IPS DF 19.7 (cell line): ENCODE data around the gene NTHL1.

Experiments
- DNase-seq: peaks from one replicate; pipeline ENCODE4 v3.0.0-alpha.2; 2013; ENCODE audit warnings: low read depth, low spot score

Gene NTHL1

GRCh38 chr16:2008631-2009163, 38.9 kb downstream of the NTHL1 start:
- DNase-seq: no peak

GRCh38 chr16:2008009-2008526, 39.6 kb downstream of the NTHL1 start:
- no peak for DNase-seq

GRCh38 chr16:2007081-2007836, 40.4 kb downstream of the NTHL1 start:
- no peak for DNase-seq

GRCh38 chr16:2006317-2006716, 41.3 kb downstream of the NTHL1 start:
- no peak for DNase-seq

- DNase-seq: no peak
Observed at GRCh38 chr16:2005646-2006045, 42.0 kb downstream of the NTHL1 start.

DNA sequence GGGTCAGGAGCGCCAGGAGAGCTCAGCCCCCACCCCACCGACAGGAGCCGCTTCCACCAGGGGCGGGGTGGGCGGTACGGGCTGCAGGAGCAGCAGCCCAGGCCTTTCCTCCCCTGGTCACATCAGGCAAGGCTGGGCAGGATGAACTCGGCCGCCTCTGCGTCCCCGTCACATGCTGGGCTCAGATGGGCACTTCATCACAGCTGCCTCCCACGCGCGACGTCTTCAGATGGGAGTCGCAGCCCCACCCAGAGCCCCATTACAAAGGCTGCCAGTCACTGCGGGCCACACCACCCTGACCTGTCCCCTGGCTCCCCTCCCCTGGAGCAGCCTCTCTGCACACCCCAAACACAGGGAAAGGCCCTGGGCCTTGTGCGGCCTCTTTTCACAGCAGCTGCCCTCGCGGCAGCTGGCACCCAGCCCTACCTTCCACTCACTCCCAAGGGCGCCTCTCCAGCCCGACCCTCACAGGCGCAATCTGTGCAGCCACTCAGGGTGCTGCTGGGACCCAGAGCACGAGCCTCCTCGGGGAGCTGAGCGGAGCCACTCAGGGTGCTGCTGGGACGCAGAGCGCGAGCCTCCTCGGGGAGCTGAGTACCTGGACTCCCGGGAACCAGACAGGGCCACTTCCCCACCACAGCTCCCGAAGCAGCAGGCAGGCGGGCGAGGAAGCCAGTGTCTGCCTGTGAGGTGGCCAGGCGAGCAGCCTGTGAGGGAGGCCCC, 42.7 kb downstream of the NTHL1 start:
- DNase-seq: no peak

GRCh38 chr16:2003827-2004641, 43.6 kb downstream of the NTHL1 start:
- DNase-seq: peak; percentile 90

DNA sequence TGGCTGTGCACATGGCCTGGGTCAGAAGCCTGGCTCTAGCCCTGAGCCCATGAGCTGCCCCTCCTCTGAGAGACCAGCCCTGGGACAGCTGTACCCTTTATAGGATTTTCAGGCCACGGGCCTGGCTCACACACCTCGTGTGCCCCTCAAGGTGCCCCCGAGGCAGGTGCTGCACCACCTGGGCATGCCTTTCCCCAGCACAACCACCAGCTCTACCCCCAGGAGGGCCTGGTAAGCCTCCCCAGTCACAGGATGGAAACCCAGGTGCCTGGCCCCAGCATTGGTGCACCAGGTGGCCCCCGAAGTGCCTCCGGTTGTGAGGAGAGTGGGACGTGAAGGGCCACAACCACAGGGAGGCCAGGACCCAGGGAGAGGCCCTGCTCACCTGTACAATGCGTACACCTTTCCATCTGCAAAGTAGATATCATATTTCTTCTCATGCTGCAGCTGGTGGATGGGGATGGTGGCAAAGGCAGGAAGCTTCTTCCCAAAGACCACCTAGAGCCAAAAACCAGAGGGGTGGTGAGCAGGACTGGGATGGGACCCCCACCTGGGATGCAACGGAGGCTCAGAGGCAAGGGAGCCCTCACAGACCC, 44.3 kb downstream of the NTHL1 start:
- DNase-seq: no peak

GRCh38 chr16:2002406-2003230, 45.0 kb downstream of the NTHL1 start:
- DNase-seq: no peak

- no peak for DNase-seq
Observed at GRCh38 chr16:2001456-2002355, 45.9 kb downstream of the NTHL1 start.

DNA sequence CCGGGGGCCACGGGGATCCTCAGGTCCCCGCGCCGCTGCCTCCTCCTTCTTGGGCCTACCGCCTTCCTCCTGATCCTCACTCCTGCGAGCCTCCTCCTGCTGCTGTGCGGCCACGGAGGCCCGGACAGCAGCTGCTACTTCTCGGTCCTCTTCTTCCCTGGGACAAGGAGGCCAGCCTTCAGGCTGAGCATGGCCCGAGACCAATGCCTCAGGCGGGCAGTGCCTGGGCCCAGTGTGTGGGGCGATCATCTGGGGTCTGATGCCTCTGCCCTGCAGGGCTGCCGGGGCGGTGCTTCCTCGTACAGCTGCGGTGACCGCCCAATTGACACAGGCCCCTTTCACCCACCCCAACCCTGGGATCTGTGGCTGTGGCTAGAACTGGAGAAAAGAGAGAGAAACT, 46.6 kb downstream of the NTHL1 start:
- no peak for DNase-seq

GRCh38 chr16:1999866-2000514, 47.6 kb downstream of the NTHL1 start:
- no peak for DNase-seq

GRCh38 chr16:1998852-1999801, 48.5 kb downstream of the NTHL1 start:
- no peak for DNase-seq

DNA sequence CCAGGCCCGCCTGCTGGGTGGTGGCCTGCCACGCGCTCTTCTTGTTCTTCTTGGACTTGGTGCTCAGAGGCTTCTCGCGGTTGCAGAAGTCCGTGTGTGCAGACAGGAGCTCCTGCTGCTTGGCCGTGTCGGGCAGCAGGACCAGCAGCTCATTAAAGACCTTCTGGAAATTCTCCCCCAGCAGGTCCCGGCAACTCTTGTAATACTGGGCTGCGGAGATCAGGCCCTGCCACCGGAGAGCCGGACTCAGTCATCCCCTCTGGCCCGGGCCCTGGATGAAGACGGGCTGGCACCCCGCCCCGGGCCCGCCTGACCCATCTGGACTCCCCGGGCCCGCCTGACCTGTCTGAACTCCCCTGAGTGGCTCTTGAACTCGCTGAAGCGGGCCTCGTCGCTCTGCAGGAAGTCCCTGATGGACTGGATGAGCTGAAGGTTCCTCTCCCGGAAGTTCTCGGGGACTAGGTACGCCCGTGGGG, 49.2 kb downstream of the NTHL1 start:
- DNase-seq: no peak

DNA sequence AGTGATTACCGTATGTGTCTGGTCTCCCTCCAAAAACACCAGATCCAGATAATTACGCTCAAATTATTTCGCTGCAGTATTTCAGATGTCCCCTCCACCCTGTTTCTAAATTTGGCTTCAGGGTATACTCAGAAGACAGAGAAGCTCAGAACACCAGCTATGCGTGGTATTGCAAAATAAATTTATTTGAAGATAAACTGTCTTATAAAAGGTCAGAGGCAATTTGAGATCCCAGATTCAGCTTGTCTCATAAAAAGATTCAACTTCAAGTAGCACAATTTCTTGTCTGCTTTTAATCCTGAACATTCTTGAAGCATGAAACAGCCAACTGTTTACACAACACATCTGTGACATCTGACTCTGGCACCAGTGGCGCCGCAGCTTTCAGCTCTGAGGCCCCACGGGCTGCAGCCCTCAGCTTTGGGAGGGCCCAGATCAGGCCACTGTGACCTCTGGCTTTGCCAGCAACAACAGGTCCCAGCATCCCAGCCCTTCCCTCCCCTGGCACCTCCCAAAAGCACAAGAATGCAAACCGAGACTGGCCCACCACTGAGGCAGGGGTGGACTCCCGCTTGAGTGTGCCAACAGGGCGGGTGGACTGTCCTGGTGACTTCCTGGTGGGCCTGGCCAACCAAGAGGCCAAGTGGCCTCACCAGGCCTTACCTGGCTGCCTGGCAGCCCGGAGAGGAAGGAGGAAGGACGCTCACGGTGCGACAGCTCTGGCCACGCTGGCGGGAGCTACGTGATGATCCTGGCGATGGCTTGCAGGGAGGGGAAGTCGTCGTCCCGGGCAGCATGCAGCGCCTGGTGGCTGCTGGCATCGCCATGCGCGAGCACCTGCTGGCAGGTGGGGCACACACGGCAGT, 49.9 kb downstream of the NTHL1 start:
- DNase-seq: no peak

DNA sequence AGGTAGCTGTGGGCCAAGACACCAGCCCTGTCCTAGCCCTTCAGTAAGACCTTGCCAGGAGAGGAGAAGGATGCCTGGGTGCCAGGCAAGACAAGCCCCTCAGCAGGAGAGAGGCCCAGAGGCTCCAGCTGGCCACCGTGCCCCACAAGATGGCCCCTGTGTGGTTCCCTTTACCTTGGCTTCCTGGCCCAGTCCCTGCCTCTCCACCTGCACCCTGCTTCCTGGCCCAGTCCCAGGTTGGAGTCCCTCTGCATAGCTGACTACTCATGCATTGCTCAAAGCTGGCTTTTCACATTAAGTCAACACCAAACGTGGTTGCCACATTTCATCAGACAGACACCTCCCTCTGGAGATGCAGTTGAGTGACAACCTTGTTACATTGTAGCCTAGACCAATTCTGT, 53.9 kb downstream of the NTHL1 start:
- no peak for DNase-seq
